GM12878 (cell line): ENCODE results near the gene CNTN4. TPM values are rescaled to one million over a fixed set of nuclear protein-coding genes. Genes with fewer than 3 reads are reported as not detected.

Source experiments
- ATAC-seq: fragments of 200-7000 bp; cut with Tn5 transposase; 3 replicates; pipeline ENCODE4 v1.9.1; 2020; ENCODE audit warnings: mild to moderate bottlenecking, moderate library complexity
- BruUV-seq: library from RNA; stranded (reverse); fragments of 400-500 nt; replicated peaks from 2 replicates; lab custom pipeline; 2021; lab: Mats Ljungman, UMichigan
- CTCF ChIA-PET: fragments of 300-600 bp; sonication (Branson Sonifier 250); formaldehyde crosslinking; extraction: SDS; loops from one replicate; lab custom pipeline; 2021; ENCODE audit warnings: inconsistent platforms; lab: Yijun Ruan, JAX
- POLR2A ChIA-PET: fragments of 350-600 bp; formaldehyde crosslinking; extraction: SDS; loops from one replicate; lab custom pipeline; 2021; ENCODE audit warnings: inconsistent platforms; lab: Charles Lee
- RAD21 ChIA-PET: fragments of 300-600 bp; sonication (Branson Sonifier 250); formaldehyde crosslinking; loops from one replicate; lab custom pipeline; 2023; ENCODE audit warnings: antibody characterized with exemption; ENCODE audit not compliant: unreplicated experiment; lab: Charles Lee
- SMC1A ChIA-PET: fragments of 300-600 bp; sonication (Branson Sonifier 250); formaldehyde crosslinking; loops from one replicate; lab custom pipeline; 2023; ENCODE audit not compliant: unreplicated experiment, uncharacterized antibody; lab: Charles Lee
- DNase-seq: peaks from one replicate; pipeline ENCODE4 v3.0.0-alpha.2; 2011; ENCODE audit warnings: low read depth, low spot score
- FAIRE-seq: peaks from 3 replicates; lab custom pipeline; 2011; peaks lifted over from hg19 to GRCh38; lab: Jason Lieb, UNC
- H2AFZ ChIP-seq: 2 replicates; pipeline ENCODE4 v1.6.0; 2011; ENCODE audit warnings: low read depth, low read length, control low read depth; ENCODE audit not compliant: control insufficient read depth
- H3K27ac ChIP-seq: 2 replicates; pipeline ENCODE4 v1.5.1; 2011; ENCODE audit warnings: control low read depth; ENCODE audit not compliant: control insufficient read depth, insufficient read depth
- H3K27me3 ChIP-seq, 2 experiments: replicated peaks in 1 of 2; 2 replicates each; pipeline versions ENCODE4 v1.6.0 to v1.6.1; 2011; ENCODE audit warnings: low read length in 1 of 2; ENCODE audit not compliant: control insufficient read depth in 2 of 2, insufficient read depth in 2 of 2
- H3K36me3 ChIP-seq, 2 experiments: 2 replicates each; pipeline ENCODE4 v1.5.1; 2011; ENCODE audit warnings: low read length in 1 of 2; ENCODE audit not compliant: control insufficient read depth in 2 of 2, insufficient read depth in 2 of 2
- H3K4me1 ChIP-seq: 2 replicates; pipeline ENCODE4 v1.6.1; 2011; ENCODE audit warnings: mild to moderate bottlenecking, low read length, moderate library complexity, mixed read lengths; ENCODE audit not compliant: control insufficient read depth, insufficient read depth
- H3K4me2 ChIP-seq: 2 replicates; pipeline ENCODE4 v1.6.0; 2011; ENCODE audit warnings: control low read depth; ENCODE audit not compliant: control insufficient read depth, insufficient read depth
- H3K4me3 ChIP-seq: fragments of 200-600 bp; sonication (generic); 2 replicates; pipeline ENCODE4 v1.5.1; 2016
- H3K79me2 ChIP-seq: 2 replicates; pipeline ENCODE4 v1.6.0; 2011; ENCODE audit warnings: low read length; ENCODE audit not compliant: control insufficient read depth, insufficient read depth
- H3K9ac ChIP-seq: 2 replicates; pipeline ENCODE4 v1.8.0; 2011; ENCODE audit warnings: low read length, control low read depth, mixed read lengths; ENCODE audit not compliant: control insufficient read depth, insufficient read depth
- H3K9me3 ChIP-seq: replicated peaks from 3 replicates; pipeline ENCODE4 v1.5.1; 2011; ENCODE audit warnings: mild to moderate bottlenecking, low read length; ENCODE audit not compliant: control insufficient read depth, insufficient read depth
- H4K20me1 ChIP-seq: 2 replicates; pipeline ENCODE4 v1.6.0; 2011; ENCODE audit not compliant: control insufficient read depth, insufficient read depth
- BCL11A ChIP-seq: IDR thresholded peaks from 2 replicates; pipeline ENCODE4 v1.6.1; 2011; ENCODE audit warnings: low read depth, low read length
- CEBPB ChIP-seq, 2 experiments: fragments of 150-350 bp in 1 of 2; IDR thresholded peaks; 2 replicates each; pipeline ENCODE4 v1.6.1; 2012 to 2014; ENCODE audit warnings: low read depth in 2 of 2, low read length in 2 of 2, borderline replicate concordance in 1 of 2, inconsistent platforms in 1 of 2
- NFYA ChIP-seq: IDR thresholded peaks from 2 replicates; pipeline ENCODE4 v1.6.1; 2011; ENCODE audit warnings: low read depth, mild to moderate bottlenecking, low read length, improper control_type of control experiment, borderline replicate concordance
- NR2F1 ChIP-seq: fragments of 450-650 bp; conservative IDR thresholded peaks from 2 replicates; pipeline ENCODE4 v1.6.1; 2017; ENCODE audit warnings: mild to moderate bottlenecking
- POU2F2 ChIP-seq: IDR thresholded peaks from 3 replicates; pipeline ENCODE4 v1.6.1; 2011; ENCODE audit warnings: low read depth, mild to moderate bottlenecking, low read length, borderline replicate concordance
- RAD21 ChIP-seq: IDR thresholded peaks from 2 replicates; pipeline ENCODE4 v1.6.1; 2011; ENCODE audit warnings: mild to moderate bottlenecking, low read depth, low read length, moderate library complexity; ENCODE audit not compliant: insufficient read depth
- SP1 ChIP-seq: IDR thresholded peaks from one replicate; pipeline ENCODE4 v1.6.1; 2011; ENCODE audit warnings: low read depth, low read length
- SPI1 ChIP-seq: IDR thresholded peaks from 2 replicates; pipeline ENCODE4 v1.6.1; 2011; ENCODE audit warnings: low read depth, mild to moderate bottlenecking, low read length, moderate library complexity, borderline replicate concordance; ENCODE audit not compliant: insufficient read depth
- TARDBP ChIP-seq: IDR thresholded peaks from 2 replicates; pipeline ENCODE4 v1.6.1; 2016; ENCODE audit warnings: borderline replicate concordance
- WGBS: methylation state at CpG from one replicate; pipeline ENCODE4 v1.1.6; 2016; ENCODE audit warnings: low lambda C conversion rate; ENCODE audit not compliant: insufficient replicate concordance, insufficient coverage; ENCODE audit errors: missing lambda C conversion rate; 5-methylcytosine and 5-hydroxymethylcytosine counted together
- in situ Hi-C: fragments of 300-500 bp; cut with MboI; formaldehyde crosslinking; loops from 9 replicates; pipeline ENCODE4 v1.14.3; 2018; ENCODE audit warnings: mixed read lengths
- intact Hi-C: fragments of 100-400 bp; cut with micrococcal nuclease; formaldehyde crosslinking; loops from one replicate; pipeline ENCODE4 v1.14.2; 2022; ENCODE audit not compliant: unreplicated experiment
- polyA plus RNA-seq, 11 experiments: library from polyadenylated mRNA; depleted of rRNA in 4 of 11; unstranded in 6 of 11; stranded (reverse) in 5 of 11; fragments of >200 nt; fragmentation: Nextera tagmentation in 4 of 11; fragmentation: Illumina TruSeq in 1 of 11; extraction: Ambion mirVana in 4 of 11; extraction: Trizol in 1 of 11; gene quantifications; 1 replicate in 1 of 11; 2 replicates in 10 of 11; pipeline versions ENCODE4 v1.2.1 to v1.2.3, GENCODE V29; 2011 to 2016; ENCODE audit warnings: inconsistent platforms in 2 of 11, missing spikeins in 2 of 11, low read depth in 1 of 11
- total RNA-seq, 4 experiments: library from RNA; depleted of rRNA in 3 of 4; stranded (reverse); fragments of >200 nt in 3 of 4; fragmentation: Illumina TruSeq in 1 of 4; extraction: Trizol in 1 of 4; gene quantifications; 2 replicates each; pipeline versions ENCODE4 v1.2.1 to v1.2.3, GENCODE V29; 2013 to 2021
- TF ChIP-seq, protein P1 (sequence below): fragments of 450-650 bp; formaldehyde crosslinking; IDR thresholded peaks from 2 replicates; pipeline ENCODE4 v1.4.0; 2020; ENCODE audit warnings: mild to moderate bottlenecking, moderate library complexity
- TF ChIP-seq, protein P2 (sequence below): fragments of 450-650 bp; IDR thresholded peaks from 2 replicates; pipeline ENCODE4 v1.6.1; 2017; ENCODE audit warnings: mild to moderate bottlenecking, moderate library complexity
- TF ChIP-seq, protein P3 (sequence below): fragments of 450-650 bp; IDR thresholded peaks from 2 replicates; pipeline ENCODE4 v1.6.1; 2017; ENCODE audit warnings: antibody characterized with exemption, mild to moderate bottlenecking, moderate library complexity

The CNTN4 gene
- total and polyA plus RNA-seq, 10 of the 15 experiments (the other 5 are each of a cell fraction or from before 2014, with no cell fraction given): 0.05 to 0.43 (median 0.15) TPM; not detected in 1

DNA sequence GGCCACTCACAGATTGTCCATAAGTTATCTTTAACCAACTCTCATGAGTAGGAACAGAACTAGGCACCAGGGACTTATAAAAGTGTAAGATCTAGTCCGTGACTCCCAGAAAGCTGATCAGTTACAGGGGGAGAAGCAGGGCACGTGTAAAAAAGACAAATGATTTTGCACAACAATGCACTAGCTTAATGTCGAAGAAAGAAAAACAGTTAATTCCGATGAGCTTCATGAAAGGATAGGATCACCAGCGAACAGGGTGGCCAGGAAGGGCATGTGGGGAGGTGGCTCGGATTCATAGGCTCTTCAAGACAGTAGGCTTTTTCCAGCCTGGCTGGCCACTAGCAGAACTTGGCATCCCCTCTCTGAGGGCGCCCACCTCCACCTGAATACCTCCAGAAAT is 921.5 kb downstream of the CNTN4 start:
- no peaks in the 10 kb centered on the region for H3K4me1 ChIP-seq
- H3K9me3 ChIP-seq: no peaks in the 10 kb centered on the region
- no TSS peak for BruUV-seq
- in situ Hi-C loops: loop anchor here (25.0 kb wide), 1 partner anchor 1933 kb away; the partner anchor contains the start of gene CNTN6
- WGBS: 33% methylated on average over 7 of the region's 7 CpGs
- ChIA-PET SMC1A (interaction anchor here (0.8 to 1.3 kb wide), 2 partner anchors 18 to 41 kb away, joined by 3 read pairs; no protein-coding TSS in a partner anchor), RAD21 (no interaction called here), CTCF (interaction anchor here (0.7 kb wide), 1 partner anchor 59 kb away, joined by 3 read pairs; no protein-coding TSS in a partner anchor), POLR2A (no interaction called here)
- DNase-seq (no peak), FAIRE-seq (no peak), ATAC-seq (no peak)
- H3K27me3 ChIP-seq: no peaks in the 10 kb centered on the region; a peak in 2 of 4 replicates
- H3K4me2 ChIP-seq: no peak overlapping the region
- H4K20me1 ChIP-seq: no peaks in the 10 kb centered on the region
- H3K79me2 ChIP-seq: no peaks in the 10 kb centered on the region
- no peaks in the 10 kb centered on the region for H3K36me3 ChIP-seq
- H2AFZ ChIP-seq: no peak overlapping the region
- no peak overlapping the region for H3K27ac ChIP-seq
- no peak overlapping the region for H3K9ac ChIP-seq
- intact Hi-C loops: no loop called here
- H3K4me3 ChIP-seq: no peak overlapping the region
- no peak for TF ChIP-seq POU2F2
- no peak for TF ChIP-seq CEBPB (IDR thresholded peaks at IDR 0.05; ENCODE audit: borderline replicate concordance in 1 of 2, low read depth in 2 of 2, low read length in 2 of 2)
- TF ChIP-seq SPI1: no peak
- TF ChIP-seq SP1: no peak
- TF ChIP-seq BCL11A: no peak
- TF ChIP-seq, protein P1, sequence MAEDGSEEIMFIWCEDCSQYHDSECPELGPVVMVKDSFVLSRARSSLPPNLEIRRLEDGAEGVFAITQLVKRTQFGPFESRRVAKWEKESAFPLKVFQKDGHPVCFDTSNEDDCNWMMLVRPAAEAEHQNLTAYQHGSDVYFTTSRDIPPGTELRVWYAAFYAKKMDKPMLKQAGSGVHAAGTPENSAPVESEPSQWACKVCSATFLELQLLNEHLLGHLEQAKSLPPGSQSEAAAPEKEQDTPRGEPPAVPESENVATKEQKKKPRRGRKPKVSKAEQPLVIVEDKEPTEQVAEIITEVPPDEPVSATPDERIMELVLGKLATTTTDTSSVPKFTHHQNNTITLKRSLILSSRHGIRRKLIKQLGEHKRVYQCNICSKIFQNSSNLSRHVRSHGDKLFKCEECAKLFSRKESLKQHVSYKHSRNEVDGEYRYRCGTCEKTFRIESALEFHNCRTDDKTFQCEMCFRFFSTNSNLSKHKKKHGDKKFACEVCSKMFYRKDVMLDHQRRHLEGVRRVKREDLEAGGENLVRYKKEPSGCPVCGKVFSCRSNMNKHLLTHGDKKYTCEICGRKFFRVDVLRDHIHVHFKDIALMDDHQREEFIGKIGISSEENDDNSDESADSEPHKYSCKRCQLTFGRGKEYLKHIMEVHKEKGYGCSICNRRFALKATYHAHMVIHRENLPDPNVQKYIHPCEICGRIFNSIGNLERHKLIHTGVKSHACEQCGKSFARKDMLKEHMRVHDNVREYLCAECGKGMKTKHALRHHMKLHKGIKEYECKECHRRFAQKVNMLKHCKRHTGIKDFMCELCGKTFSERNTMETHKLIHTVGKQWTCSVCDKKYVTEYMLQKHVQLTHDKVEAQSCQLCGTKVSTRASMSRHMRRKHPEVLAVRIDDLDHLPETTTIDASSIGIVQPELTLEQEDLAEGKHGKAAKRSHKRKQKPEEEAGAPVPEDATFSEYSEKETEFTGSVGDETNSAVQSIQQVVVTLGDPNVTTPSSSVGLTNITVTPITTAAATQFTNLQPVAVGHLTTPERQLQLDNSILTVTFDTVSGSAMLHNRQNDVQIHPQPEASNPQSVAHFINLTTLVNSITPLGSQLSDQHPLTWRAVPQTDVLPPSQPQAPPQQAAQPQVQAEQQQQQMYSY (CRISPR knock-in tag): no peak
- TF ChIP-seq TARDBP: no peak
- TF ChIP-seq NR2F1: no peak
- TF ChIP-seq, protein P2, sequence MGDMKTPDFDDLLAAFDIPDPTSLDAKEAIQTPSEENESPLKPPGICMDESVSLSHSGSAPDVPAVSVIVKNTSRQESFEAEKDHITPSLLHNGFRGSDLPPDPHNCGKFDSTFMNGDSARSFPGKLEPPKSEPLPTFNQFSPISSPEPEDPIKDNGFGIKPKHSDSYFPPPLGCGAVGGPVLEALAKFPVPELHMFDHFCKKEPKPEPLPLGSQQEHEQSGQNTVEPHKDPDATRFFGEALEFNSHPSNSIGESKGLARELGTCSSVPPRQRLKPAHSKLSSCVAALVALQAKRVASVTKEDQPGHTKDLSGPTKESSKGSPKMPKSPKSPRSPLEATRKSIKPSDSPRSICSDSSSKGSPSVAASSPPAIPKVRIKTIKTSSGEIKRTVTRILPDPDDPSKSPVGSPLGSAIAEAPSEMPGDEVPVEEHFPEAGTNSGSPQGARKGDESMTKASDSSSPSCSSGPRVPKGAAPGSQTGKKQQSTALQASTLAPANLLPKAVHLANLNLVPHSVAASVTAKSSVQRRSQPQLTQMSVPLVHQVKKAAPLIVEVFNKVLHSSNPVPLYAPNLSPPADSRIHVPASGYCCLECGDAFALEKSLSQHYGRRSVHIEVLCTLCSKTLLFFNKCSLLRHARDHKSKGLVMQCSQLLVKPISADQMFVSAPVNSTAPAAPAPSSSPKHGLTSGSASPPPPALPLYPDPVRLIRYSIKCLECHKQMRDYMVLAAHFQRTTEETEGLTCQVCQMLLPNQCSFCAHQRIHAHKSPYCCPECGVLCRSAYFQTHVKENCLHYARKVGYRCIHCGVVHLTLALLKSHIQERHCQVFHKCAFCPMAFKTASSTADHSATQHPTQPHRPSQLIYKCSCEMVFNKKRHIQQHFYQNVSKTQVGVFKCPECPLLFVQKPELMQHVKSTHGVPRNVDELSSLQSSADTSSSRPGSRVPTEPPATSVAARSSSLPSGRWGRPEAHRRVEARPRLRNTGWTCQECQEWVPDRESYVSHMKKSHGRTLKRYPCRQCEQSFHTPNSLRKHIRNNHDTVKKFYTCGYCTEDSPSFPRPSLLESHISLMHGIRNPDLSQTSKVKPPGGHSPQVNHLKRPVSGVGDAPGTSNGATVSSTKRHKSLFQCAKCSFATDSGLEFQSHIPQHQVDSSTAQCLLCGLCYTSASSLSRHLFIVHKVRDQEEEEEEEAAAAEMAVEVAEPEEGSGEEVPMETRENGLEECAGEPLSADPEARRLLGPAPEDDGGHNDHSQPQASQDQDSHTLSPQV: no peak
- TF ChIP-seq NFYA: no peak
- TF ChIP-seq, protein P3, sequence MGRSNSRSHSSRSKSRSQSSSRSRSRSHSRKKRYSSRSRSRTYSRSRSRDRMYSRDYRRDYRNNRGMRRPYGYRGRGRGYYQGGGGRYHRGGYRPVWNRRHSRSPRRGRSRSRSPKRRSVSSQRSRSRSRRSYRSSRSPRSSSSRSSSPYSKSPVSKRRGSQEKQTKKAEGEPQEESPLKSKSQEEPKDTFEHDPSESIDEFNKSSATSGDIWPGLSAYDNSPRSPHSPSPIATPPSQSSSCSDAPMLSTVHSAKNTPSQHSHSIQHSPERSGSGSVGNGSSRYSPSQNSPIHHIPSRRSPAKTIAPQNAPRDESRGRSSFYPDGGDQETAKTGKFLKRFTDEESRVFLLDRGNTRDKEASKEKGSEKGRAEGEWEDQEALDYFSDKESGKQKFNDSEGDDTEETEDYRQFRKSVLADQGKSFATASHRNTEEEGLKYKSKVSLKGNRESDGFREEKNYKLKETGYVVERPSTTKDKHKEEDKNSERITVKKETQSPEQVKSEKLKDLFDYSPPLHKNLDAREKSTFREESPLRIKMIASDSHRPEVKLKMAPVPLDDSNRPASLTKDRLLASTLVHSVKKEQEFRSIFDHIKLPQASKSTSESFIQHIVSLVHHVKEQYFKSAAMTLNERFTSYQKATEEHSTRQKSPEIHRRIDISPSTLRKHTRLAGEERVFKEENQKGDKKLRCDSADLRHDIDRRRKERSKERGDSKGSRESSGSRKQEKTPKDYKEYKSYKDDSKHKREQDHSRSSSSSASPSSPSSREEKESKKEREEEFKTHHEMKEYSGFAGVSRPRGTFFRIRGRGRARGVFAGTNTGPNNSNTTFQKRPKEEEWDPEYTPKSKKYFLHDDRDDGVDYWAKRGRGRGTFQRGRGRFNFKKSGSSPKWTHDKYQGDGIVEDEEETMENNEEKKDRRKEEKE: no peak
- no peak for TF ChIP-seq RAD21
